ENCODE results near the gene ABL1. TPM values are rescaled to one million over a fixed set of nuclear protein-coding genes. Genes with fewer than 3 reads are reported as not detected.
"Not testable (repeated sequence)": the region's sequence is repeated elsewhere in the genome, so short reads cannot be mapped to it uniquely, and the experiment has no call there.

Gene ABL1
- total RNA-seq = 10 to 100 TPM; 28.1 to 45.2 TPM

DNA sequence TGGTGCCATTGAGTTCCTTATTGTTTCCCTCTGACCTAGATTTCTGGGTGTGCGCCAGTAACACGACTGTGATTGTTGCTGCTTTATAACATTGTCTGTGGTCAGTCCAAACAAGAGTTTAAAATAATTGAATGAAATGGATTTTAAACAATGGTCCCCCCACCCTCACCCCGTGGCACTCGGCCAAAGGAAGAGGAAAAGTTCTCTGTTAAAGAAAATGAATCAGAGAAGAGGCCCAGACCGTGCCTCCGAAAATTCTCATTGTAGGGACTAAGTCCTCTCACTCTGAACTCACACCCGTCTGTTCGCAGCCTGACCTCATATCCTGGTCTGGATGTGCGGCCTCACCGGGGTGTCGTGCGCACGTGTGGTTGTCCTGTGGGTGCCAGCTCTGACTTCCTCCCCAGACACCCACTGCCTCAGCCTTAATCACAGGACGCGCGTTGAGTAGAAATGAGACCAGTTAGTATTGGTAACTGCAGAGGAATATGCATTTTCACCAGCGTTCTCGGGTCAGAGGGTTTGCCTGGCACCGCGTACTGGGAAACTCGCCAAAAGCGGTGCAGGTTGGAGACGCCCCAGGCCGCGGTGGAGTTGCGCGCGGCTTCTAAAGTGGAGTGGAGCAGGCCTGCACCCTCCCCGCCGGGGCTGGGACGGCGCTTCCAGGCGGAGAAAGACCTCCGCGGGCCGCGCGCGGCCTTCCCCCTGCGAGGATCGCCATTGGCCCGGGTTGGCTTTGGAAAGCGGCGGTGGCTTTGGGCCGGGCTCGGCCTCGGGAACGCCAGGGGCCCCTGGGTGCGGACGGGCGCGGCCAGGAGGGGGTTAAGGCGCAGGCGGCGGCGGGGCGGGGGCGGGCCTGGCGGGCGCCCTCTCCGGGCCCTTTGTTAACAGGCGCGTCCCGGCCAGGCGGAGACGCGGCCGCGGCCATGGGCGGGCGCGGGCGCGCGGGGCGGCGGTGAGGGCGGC, at the start of gene ABL1:
ABL1 (plus strand) TSS at position 884 of the 966 bp plus-strand sequence. CDS start 193 bp downstream, outside the sequence.
- peak; percentile 84 for DNase-seq (ENCODE audit: low spot score)
- peak; percentile 94 to 97 for ATAC-seq
- Mint-ChIP-seq H3K27me3 (peaks cover 0 to 3% of the 10 kb centered on the region in 2 donors), H3K4me3 (peak within 1 kb of the TSS; percentile 95), H3K27ac (peak within 1 kb of the TSS; percentile 79 to 82), H3K4me1 (ENCODE audit: low read depth in 2 of 2) (peaks cover 25 to 42% of the 10 kb centered on the region in 2 donors), H3K36me3 (no peaks in the 10 kb centered on the region), H3K9me3 (no peaks in the 10 kb centered on the region)

DNA sequence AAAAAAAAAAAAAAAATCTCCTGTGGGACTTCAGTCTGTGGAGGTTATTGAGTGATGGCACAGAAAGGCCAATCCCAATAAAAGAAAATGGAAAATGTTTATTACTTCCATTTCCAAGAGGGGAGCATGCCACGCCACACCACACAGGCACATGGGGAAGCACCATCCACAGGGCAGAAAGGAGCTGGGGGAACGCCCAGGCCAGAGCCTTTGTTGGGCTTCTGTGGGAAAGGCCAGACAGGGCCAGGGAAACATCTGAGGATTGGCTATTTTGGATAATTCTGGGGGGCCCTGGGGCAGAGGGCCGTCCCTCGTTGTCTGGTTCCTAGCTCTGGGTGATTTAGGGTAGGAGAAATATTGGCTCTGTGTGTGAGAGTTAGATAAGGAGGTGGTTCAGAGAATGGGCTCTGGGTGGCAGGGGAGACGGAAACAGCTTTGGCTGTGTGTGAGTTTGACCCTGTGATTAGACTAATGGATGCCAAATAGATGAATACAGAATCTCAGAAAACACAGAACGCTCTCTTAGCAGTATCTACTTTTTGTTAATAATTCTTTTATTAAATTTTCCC, 49.0 kb upstream of the ABL1 start:
- H3K4me1 Mint-ChIP-seq (ENCODE audit: low read depth in 2 of 2) = peaks cover 13 to 17% of the 10 kb centered on the region in 2 donors
- DNase-seq (ENCODE audit: low spot score) (no peak), ATAC-seq (no peak)
- peaks cover 15% of the 10 kb centered on the region for H3K36me3 Mint-ChIP-seq
- H3K9me3 Mint-ChIP-seq = peaks cover 7% of the 10 kb centered on the region
- H3K4me3 Mint-ChIP-seq = no peak overlapping the region
- no peaks in the 10 kb centered on the region for H3K27me3 Mint-ChIP-seq
- H3K27ac Mint-ChIP-seq = no peak overlapping the region

DNA sequence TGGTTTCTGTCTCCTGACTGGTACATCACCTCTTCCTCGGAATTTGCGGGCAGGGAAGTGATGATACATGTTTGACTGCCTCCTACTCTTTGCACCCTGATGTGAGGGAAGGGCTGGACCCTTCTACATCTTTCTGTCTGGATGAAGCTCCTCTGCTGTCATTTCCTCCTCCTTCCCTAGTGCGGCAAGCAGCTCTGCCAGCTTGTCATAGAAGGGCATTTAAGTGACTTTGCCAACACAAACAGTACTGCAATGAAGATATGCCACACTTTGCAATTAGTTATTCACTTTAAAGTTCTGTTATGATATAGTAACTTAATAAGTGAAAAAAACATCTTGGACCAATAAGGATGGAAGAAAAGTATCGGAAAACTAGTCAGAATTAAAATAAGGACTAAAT, 48.5 kb upstream of the ABL1 start:
- DNase-seq (ENCODE audit: low spot score) = no peak
- no peak for ATAC-seq
- peaks cover 7% of the 10 kb centered on the region for H3K9me3 Mint-ChIP-seq
- peaks cover 15% of the 10 kb centered on the region for H3K36me3 Mint-ChIP-seq
- H3K27ac Mint-ChIP-seq = no peak overlapping the region
- H3K4me1 Mint-ChIP-seq (ENCODE audit: low read depth in 2 of 2) = peaks cover 13 to 17% of the 10 kb centered on the region in 2 donors
- H3K4me3 Mint-ChIP-seq = no peak overlapping the region
- H3K27me3 Mint-ChIP-seq = no peaks in the 10 kb centered on the region

DNA sequence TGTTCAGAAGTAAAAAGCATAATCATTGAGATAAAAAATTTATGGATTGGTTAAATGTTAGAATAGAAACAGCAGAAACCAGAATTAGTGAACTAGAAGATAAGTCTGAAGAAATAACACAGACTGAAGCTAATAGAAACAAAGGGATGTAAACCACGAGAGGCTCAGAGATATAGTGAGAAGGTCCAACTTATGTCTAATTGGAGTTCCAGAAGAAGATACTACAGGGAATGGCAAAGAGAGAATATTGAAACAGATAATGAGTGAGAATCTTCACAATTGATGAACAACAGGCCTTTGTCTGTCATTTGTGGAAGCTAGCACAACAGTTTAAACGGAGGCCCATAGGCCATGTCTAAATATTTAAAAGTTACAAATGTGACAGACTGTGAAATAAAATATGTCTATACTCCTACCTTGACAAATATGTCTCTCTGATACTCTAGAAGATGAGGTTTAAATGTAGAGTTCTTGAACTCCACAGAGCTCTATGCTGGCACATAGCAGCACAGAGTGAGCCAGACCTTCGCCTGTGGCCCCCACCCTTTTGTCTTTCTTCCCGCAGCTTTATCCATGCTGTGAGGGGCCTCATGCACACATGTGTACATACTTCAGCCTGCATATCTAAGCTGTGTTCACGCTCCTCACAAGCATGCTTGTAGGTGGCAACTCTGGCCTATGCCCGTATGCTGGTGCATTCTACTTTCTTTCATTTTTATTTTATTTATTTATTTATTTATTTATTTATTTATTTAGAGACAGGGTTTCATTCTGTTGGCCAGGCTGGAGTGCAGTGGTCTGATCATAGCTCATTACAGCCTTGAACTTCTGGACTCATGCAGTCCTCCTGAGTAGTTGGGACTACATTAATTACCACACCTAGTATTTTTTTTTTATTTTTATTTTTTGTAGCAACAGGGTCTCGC, 45.0 kb upstream of the ABL1 start:
- Mint-ChIP-seq H3K4me3 (no peak overlapping the region), H3K27ac (no peak overlapping the region), H3K4me1 (ENCODE audit: low read depth in 2 of 2) (peaks cover 7 to 12% of the 10 kb centered on the region in 2 donors), H3K36me3 (peaks cover 15% of the 10 kb centered on the region), H3K9me3 (peaks cover 7% of the 10 kb centered on the region), H3K27me3 (no peaks in the 10 kb centered on the region)
- no peak for ATAC-seq
- no peak for DNase-seq (ENCODE audit: low spot score)

DNA sequence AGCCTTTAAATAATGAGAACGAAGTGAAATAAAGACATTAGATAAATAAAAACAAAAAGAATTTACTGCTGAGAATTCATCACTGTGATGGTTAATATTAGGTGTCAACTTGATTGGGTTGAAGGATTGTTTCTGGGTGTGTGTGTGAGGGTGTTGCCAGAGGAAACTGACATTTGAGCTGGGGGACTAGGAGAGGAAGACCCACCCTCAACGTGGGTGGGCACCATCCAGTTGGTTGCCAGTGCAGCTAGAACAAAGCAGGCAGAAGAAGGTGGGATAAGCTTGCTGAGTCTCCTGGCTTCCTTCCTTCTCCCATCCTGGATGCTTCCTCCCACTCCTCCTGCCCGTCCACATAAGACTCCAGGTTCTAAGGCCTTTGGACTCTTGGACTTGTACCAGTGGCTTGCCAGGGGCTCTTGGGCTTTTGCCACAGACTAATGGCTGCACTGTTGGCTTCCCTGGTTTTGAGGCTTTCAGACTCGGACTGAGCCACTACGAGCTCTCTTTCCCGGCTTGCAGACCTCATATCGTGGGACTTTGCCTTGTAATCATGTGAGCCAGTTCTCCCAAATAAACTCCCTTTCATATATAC, 43.7 kb upstream of the ABL1 start:
- Mint-ChIP-seq H3K27ac (no peak overlapping the region), H3K4me3 (no peak overlapping the region), H3K27me3 (no peaks in the 10 kb centered on the region), H3K9me3 (peaks cover 7% of the 10 kb centered on the region), H3K4me1 (ENCODE audit: low read depth in 2 of 2) (peaks cover 4 to 10% of the 10 kb centered on the region in 2 donors), H3K36me3 (peaks cover 15% of the 10 kb centered on the region)
- ATAC-seq (no peak), DNase-seq (ENCODE audit: low spot score) (no peak)

DNA sequence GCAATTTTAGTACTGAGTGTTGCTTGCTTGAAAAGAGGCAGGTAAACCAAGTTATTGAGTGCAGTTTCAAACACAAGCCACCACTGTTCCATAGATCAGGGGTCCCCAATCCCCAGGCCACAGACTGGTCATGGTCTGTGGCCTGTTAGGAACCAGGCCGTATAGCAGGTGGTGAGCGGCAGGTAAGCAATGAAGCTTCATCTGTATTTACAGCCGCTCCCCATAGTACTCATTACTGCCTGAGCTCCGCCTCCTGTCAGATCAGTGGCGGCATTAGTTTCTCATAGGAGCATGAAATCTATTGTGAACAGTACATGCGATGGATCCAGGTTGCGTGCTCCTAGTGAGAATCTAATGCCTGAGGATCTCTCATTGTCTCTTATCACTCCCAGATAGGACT, 41.5 kb upstream of the ABL1 start:
- H3K4me1 Mint-ChIP-seq (ENCODE audit: low read depth in 2 of 2) = peaks cover 0 to 7% of the 10 kb centered on the region in 2 donors
- no peak for ATAC-seq
- no peak overlapping the region for H3K4me3 Mint-ChIP-seq
- no peak for DNase-seq (ENCODE audit: low spot score)
- peaks cover 7% of the 10 kb centered on the region for H3K9me3 Mint-ChIP-seq
- H3K36me3 Mint-ChIP-seq = peaks cover 15% of the 10 kb centered on the region
- H3K27me3 Mint-ChIP-seq = no peaks in the 10 kb centered on the region
- H3K27ac Mint-ChIP-seq = no peak overlapping the region

DNA sequence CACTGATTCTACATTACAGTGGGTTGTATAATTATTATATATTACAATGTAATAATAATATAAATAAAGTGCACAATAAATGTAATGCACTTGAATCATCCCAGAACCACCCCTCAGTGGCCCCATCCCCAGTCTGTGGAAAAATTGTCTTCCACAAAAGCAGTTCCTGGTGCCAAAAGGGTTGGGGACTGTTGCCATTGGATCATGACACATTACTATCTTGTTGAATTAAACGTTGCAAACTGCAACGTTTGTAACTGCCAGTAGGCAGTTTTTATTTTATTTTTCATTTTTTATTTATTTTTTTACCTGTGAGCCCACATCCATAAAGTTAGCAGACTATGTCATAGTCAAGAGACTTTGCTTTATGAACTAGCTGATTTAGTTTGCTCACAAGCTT, 41.0 kb upstream of the ABL1 start:
- peaks cover 12% of the 10 kb centered on the region for H3K36me3 Mint-ChIP-seq
- H3K4me1 Mint-ChIP-seq (ENCODE audit: low read depth in 2 of 2); DNase-seq (ENCODE audit: low spot score); H3K27me3 Mint-ChIP-seq; H3K27ac Mint-ChIP-seq; H3K4me3 Mint-ChIP-seq; ATAC-seq; H3K9me3 Mint-ChIP-seq: not testable (repeated sequence)

DNA sequence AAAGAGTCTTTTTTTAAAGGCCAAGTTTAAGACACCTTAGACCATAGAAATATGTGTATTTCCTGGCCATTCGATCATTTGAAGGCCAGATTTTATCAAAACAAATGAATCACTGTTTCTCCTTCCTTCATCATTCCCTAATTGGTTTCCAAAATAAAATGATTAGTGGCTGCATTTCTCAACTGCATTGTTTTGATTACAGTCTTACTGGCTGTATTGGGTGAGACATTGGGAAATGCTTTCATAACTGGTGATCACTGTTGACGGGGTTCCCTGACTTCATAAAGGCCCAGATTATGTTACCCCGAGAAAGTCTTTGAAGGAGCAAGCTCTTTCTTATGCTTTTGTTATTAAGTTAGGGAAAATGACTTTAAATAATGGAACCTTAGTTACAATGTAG, 40.6 kb upstream of the ABL1 start:
- H3K27ac Mint-ChIP-seq; H3K27me3 Mint-ChIP-seq; H3K36me3 Mint-ChIP-seq; DNase-seq (ENCODE audit: low spot score); ATAC-seq; H3K9me3 Mint-ChIP-seq; H3K4me1 Mint-ChIP-seq (ENCODE audit: low read depth in 2 of 2); H3K4me3 Mint-ChIP-seq: not testable (repeated sequence)

DNA sequence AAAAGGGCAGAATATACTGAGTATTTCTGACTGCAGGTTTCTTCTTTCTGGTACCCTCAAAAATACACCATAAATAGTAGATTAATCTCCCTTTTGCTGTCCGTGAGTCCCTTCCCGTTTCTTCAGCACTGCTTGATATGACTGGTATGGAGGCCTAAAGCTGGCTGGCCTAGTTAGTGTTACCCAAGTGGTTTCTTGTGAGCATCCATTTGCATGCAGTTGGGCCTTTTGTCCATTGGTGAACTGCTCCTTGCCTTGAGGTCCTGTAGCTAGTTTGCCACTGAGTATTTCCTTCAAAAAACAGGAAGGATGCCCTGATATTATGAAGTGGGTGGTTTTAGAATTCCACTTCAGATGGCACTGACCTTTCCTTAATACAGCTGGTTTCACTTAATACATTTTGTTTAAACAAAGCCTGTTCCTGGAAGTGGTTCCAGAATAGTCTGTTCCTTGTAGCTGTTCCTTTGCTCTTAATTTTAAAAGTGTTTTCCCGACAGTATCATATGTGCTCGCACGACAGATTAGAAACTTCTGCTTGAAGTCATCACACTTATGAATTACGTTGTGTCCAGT, 40.0 kb upstream of the ABL1 start:
- Mint-ChIP-seq H3K4me3 (no peak overlapping the region), H3K4me1 (ENCODE audit: low read depth in 2 of 2) (peaks cover 0 to 7% of the 10 kb centered on the region in 2 donors), H3K27ac (no peak overlapping the region), H3K9me3 (no peaks in the 10 kb centered on the region), H3K27me3 (no peaks in the 10 kb centered on the region), H3K36me3 (peaks cover 2% of the 10 kb centered on the region)
- DNase-seq (ENCODE audit: low spot score) (no peak), ATAC-seq (no peak)

DNA sequence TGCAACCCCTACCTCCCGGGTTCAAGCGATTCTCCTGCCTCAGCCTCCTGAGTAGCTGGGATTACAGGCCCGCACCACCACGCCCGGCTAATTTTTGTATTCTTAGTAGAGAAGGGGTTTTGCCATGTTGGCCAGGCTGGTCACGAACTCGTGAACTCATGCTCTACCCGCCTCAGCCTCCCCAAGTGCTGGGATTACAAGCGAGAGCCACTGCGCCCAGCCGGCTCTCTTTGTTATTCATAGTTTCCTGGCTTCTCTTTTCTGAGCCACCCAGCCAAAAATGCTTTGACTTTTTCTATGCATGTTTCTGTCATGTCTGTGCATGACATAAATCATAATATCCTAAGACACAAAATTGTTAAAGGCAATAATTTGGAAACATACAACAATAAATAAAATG, 31.9 kb upstream of the ABL1 start:
- H3K27ac Mint-ChIP-seq, H3K36me3 Mint-ChIP-seq: not testable (repeated sequence)

DNA sequence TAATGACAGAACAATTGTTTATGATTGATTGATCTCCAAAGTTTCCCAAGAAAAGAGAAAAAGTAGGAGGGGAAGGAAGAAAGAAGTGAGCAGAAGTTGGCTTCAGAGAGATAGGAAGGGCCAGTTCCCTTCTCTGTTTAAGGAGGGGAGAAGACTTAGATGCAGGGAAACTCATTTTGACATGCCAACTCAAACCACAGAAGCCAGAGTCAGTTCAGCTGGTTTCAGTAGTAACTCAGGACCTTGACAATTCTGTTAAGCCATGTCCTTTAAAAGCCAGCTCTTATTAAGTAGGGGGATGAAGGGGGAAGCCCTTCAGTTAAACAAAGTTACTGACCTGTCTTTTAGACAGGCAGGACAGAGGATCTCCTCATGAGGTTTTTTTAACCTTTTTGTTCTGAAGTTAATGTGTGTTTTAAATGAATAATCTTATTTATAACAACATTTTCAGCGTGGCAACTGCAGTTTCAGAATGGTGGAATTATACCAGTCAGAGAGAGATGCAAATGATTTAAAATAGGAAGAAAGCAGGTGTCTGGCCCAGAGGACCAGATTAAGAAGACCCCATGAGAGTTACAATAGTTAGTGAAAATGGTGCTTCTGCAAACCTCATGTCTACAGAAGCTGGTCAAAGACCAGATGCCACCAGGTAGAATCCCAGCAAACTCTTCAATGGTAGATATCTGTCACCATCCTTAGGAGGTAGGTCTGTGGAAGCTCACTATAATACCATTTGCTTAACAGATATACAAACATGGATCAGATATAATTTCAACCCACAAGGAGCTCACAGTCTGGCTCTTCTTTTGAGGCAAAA, 29.3 kb upstream of the ABL1 start:
- H3K4me1 Mint-ChIP-seq (ENCODE audit: low read depth in 2 of 2) = peaks cover 20 to 27% of the 10 kb centered on the region in 2 donors
- peak overlapping the region; percentile 7 for H3K4me3 Mint-ChIP-seq
- peak overlapping the region; percentile 15 to 68 for H3K27ac Mint-ChIP-seq

More for the DNA sequence above, 31.9 kb upstream of the ABL1 start:
- not testable (repeated sequence) for H3K4me3 Mint-ChIP-seq; ATAC-seq; DNase-seq (ENCODE audit: low spot score); H3K27me3 Mint-ChIP-seq; H3K9me3 Mint-ChIP-seq
- H3K4me1 Mint-ChIP-seq (ENCODE audit: low read depth in 2 of 2) = peaks cover 20 to 27% of the 10 kb centered on the region in 2 donors

DNA sequence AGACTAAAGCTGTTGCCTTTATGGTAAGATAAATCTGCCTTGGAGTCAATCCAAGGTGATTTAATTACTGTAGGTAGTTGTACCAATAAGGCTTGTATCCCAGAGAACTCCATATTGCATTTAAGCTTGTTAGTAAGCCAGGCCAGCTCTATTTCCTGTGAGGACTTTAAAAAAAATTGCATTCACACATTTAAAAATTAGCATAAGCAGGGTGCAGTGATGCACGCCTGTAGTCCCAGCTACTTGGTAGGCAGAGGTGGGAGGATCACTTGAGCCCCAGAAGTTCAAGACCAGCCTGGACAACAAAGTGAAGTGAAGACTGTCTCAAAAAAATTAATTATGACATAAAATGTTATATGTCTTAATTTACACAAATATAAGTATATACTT, 28.7 kb upstream of the ABL1 start:
- Mint-ChIP-seq H3K4me1 (ENCODE audit: low read depth in 2 of 2) (peaks cover 20 to 27% of the 10 kb centered on the region in 2 donors), H3K9me3 (no peaks in the 10 kb centered on the region), H3K4me3 (no peak overlapping the region), H3K27me3 (no peaks in the 10 kb centered on the region), H3K36me3 (no peaks in the 10 kb centered on the region), H3K27ac (peak overlapping the region in 1 of 2 donors; percentile 68)
- no peak for ATAC-seq
- DNase-seq (ENCODE audit: low spot score) = no peak

More for the DNA sequence above, 29.3 kb upstream of the ABL1 start:
- DNase-seq (ENCODE audit: low spot score) (no peak), ATAC-seq (peak in 1 of 2 donors; percentile 68)
- no peaks in the 10 kb centered on the region for H3K9me3 Mint-ChIP-seq
- H3K36me3 Mint-ChIP-seq = no peaks in the 10 kb centered on the region
- no peaks in the 10 kb centered on the region for H3K27me3 Mint-ChIP-seq

Data from natural killer cell treated with Interleukin-12 subunit alpha and Interleukin-12 subunit beta and Interleukin-15 and Interleukin-18, amount 100 ng/mL, for 72 hours (primary cell).